HEK293 (cell line): ENCODE data around the gene MRPS27.

Experiments
- GLIS2 ChIP-seq: fragments of 450-650 bp; formaldehyde crosslinking; IDR thresholded peaks from 2 replicates; pipeline ENCODE4 v1.5.1; 2016; ENCODE audit warnings: missing biosample characterization, missing genetic modification characterization
- HOXD13 ChIP-seq: sonication (generic); formaldehyde crosslinking; IDR thresholded peaks from 2 replicates; pipeline ENCODE4 v1.8.0; 2022; ENCODE audit warnings: missing genetic modification reagents, borderline replicate concordance
- REST ChIP-seq: fragments of 450-650 bp; formaldehyde crosslinking; IDR thresholded peaks from 2 replicates; pipeline ENCODE4 v1.5.1; 2016; ENCODE audit warnings: missing biosample characterization, missing genetic modification characterization
- ZBTB20 ChIP-seq: fragments of 450-650 bp; formaldehyde crosslinking; IDR thresholded peaks from 2 replicates; pipeline ENCODE4 v1.5.1; 2016; ENCODE audit warnings: missing biosample characterization, missing genetic modification characterization
- ZFP41 ChIP-seq: fragments of 450-650 bp; formaldehyde crosslinking; IDR thresholded peaks from 2 replicates; pipeline ENCODE4 v1.5.1; 2016; ENCODE audit warnings: missing biosample characterization, missing genetic modification characterization, borderline replicate concordance
- ZNF404 ChIP-seq: fragments of 450-650 bp; formaldehyde crosslinking; IDR thresholded peaks from 2 replicates; pipeline ENCODE4 v1.5.1; 2017; ENCODE audit warnings: missing biosample characterization, missing genetic modification characterization
- ZNF792 ChIP-seq: fragments of 450-650 bp; formaldehyde crosslinking; IDR thresholded peaks from 2 replicates; pipeline ENCODE4 v1.5.1; 2016; ENCODE audit warnings: missing biosample characterization, missing genetic modification characterization
- ZNF830 ChIP-seq: fragments of 450-650 bp; IDR thresholded peaks from 2 replicates; pipeline ENCODE4 v1.5.0; 2018; ENCODE audit warnings: missing biosample characterization, missing genetic modification characterization, low read depth, mild to moderate bottlenecking, moderate library complexity
- ZSCAN30 ChIP-seq: fragments of 450-650 bp; IDR thresholded peaks from 2 replicates; pipeline ENCODE4 v1.5.1; 2018; ENCODE audit warnings: missing biosample characterization, mild to moderate bottlenecking, missing genetic modification characterization, moderate library complexity
- TF ChIP-seq, protein P1 (sequence below): fragments of 450-650 bp; formaldehyde crosslinking; IDR thresholded peaks from 2 replicates; pipeline ENCODE4 v1.5.1; 2016; ENCODE audit warnings: missing biosample characterization, missing genetic modification characterization
- TF ChIP-seq, protein P2 (sequence below): fragments of 450-650 bp; formaldehyde crosslinking; conservative IDR thresholded peaks from 2 replicates; pipeline ENCODE4 v1.5.1; 2016; ENCODE audit warnings: low read depth, missing biosample characterization, missing genetic modification characterization
- TF ChIP-seq, protein P3 (sequence below): fragments of 450-650 bp; formaldehyde crosslinking; IDR thresholded peaks from 2 replicates; pipeline ENCODE4 v1.5.1; 2016; ENCODE audit warnings: missing biosample characterization, missing genetic modification characterization

DNA sequence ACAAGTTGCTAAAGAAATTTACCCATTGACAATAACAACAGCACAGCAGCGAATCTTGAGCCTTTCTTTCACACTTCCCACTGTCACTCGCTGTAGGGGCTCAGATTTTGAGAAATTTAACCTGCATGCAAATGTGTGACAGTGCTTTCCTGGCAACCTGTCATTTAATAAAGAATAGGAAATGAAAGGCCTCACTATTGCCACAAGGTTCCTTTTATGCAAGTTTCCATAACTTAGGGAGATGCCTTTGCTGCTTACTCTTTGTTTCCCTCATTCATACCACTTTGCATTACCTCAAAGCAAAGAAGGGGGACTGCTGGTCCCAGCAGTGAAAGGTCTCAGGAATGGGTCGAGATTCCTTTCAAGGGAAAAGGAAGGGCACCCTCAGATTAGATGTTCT lies 49.7 kb upstream of the MRPS27 start:
- TF ChIP-seq ZNF792 (tag by site-specific recombination) (no peak), REST (no peak), ZNF404 (tag by site-specific recombination) (no peak), HOXD13 (no peak), ZBTB20 (tag by site-specific recombination) (no peak), ZSCAN30 (no peak), GLIS2 (tag by site-specific recombination) (no peak), ZFP41 (tag by site-specific recombination) (no peak), ZNF830 (tag by site-specific recombination) (no peak)
- TF ChIP-seq, protein P1, sequence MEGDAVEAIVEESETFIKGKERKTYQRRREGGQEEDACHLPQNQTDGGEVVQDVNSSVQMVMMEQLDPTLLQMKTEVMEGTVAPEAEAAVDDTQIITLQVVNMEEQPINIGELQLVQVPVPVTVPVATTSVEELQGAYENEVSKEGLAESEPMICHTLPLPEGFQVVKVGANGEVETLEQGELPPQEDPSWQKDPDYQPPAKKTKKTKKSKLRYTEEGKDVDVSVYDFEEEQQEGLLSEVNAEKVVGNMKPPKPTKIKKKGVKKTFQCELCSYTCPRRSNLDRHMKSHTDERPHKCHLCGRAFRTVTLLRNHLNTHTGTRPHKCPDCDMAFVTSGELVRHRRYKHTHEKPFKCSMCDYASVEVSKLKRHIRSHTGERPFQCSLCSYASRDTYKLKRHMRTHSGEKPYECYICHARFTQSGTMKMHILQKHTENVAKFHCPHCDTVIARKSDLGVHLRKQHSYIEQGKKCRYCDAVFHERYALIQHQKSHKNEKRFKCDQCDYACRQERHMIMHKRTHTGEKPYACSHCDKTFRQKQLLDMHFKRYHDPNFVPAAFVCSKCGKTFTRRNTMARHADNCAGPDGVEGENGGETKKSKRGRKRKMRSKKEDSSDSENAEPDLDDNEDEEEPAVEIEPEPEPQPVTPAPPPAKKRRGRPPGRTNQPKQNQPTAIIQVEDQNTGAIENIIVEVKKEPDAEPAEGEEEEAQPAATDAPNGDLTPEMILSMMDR = no peak
- TF ChIP-seq, protein P2, sequence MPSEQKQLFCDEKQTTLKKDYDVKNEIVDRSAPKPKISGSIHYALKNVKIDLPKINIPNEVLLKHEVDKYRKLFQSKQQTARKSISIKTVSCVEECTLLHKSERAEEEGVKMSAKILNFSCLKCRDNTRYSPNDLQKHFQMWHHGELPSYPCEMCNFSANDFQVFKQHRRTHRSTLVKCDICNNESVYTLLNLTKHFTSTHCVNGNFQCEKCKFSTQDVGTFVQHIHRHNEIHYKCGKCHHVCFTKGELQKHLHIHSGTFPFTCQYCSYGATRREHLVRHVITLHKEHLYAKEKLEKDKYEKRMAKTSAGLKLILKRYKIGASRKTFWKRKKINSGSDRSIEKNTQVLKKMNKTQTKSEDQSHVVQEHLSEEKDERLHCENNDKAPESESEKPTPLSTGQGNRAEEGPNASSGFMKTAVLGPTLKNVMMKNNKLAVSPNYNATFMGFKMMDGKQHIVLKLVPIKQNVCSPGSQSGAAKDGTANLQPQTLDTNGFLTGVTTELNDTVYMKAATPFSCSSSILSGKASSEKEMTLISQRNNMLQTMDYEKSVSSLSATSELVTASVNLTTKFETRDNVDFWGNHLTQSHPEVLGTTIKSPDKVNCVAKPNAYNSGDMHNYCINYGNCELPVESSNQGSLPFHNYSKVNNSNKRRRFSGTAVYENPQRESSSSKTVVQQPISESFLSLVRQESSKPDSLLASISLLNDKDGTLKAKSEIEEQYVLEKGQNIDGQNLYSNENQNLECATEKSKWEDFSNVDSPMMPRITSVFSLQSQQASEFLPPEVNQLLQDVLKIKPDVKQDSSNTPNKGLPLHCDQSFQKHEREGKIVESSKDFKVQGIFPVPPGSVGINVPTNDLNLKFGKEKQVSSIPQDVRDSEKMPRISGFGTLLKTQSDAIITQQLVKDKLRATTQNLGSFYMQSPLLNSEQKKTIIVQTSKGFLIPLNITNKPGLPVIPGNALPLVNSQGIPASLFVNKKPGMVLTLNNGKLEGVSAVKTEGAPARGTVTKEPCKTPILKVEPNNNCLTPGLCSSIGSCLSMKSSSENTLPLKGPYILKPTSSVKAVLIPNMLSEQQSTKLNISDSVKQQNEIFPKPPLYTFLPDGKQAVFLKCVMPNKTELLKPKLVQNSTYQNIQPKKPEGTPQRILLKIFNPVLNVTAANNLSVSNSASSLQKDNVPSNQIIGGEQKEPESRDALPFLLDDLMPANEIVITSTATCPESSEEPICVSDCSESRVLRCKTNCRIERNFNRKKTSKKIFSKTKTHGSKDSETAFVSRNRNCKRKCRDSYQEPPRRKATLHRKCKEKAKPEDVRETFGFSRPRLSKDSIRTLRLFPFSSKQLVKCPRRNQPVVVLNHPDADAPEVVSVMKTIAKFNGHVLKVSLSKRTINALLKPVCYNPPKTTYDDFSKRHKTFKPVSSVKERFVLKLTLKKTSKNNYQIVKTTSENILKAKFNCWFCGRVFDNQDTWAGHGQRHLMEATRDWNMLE (tag by site-specific recombination) = no peak
- TF ChIP-seq, protein P3, sequence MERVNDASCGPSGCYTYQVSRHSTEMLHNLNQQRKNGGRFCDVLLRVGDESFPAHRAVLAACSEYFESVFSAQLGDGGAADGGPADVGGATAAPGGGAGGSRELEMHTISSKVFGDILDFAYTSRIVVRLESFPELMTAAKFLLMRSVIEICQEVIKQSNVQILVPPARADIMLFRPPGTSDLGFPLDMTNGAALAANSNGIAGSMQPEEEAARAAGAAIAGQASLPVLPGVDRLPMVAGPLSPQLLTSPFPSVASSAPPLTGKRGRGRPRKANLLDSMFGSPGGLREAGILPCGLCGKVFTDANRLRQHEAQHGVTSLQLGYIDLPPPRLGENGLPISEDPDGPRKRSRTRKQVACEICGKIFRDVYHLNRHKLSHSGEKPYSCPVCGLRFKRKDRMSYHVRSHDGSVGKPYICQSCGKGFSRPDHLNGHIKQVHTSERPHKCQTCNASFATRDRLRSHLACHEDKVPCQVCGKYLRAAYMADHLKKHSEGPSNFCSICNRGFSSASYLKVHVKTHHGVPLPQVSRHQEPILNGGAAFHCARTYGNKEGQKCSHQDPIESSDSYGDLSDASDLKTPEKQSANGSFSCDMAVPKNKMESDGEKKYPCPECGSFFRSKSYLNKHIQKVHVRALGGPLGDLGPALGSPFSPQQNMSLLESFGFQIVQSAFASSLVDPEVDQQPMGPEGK (tag by site-specific recombination) = no peak
